Adipocyte (in vitro differentiated cells): ENCODE measurements around the gene WBP2.
"Not testable (repeated sequence)": the region's sequence is repeated elsewhere in the genome, so short reads cannot be mapped to it uniquely, and the experiment has no call there.

Source experiments
- DNase-seq: peaks from one replicate; pipeline ENCODE4 v3.0.0-alpha.2; 2015; ENCODE audit warnings: low read depth
- H3K27me3 ChIP-seq: replicated peaks from 2 replicates; pipeline ENCODE4 v1.7.0; 2013; ENCODE audit warnings: mild to moderate bottlenecking, low read length, moderate library complexity; ENCODE audit not compliant: control insufficient read depth, insufficient read depth
- H3K36me3 ChIP-seq: 2 replicates; pipeline ENCODE4 v1.7.0; 2013; ENCODE audit warnings: low read length, mild to moderate bottlenecking, moderate library complexity; ENCODE audit not compliant: control insufficient read depth, insufficient read depth, severe bottlenecking
- H3K4me1 ChIP-seq: 2 replicates; pipeline ENCODE4 v1.7.0; 2013; ENCODE audit warnings: mild to moderate bottlenecking, low read length, moderate library complexity; ENCODE audit not compliant: control insufficient read depth, insufficient read depth
- H3K4me3 ChIP-seq: 2 replicates; pipeline ENCODE4 v1.7.0; 2013; ENCODE audit warnings: mild to moderate bottlenecking, low read length, moderate library complexity
- H3K9ac ChIP-seq: 2 replicates; pipeline ENCODE4 v1.7.0; 2013; ENCODE audit warnings: mild to moderate bottlenecking, low read length, moderate library complexity
- H3K9me3 ChIP-seq: 2 replicates; pipeline ENCODE4 v1.7.0; 2013; ENCODE audit warnings: mild to moderate bottlenecking, low read length, moderate library complexity; ENCODE audit not compliant: control insufficient read depth

Gene WBP2

GRCh38 chr17:75856062-75856756, 1.1 kb upstream of the WBP2 start:
- H3K27me3 ChIP-seq = no peaks in the 10 kb centered on the region
- H3K9me3 ChIP-seq = no peaks in the 10 kb centered on the region
- H3K36me3 ChIP-seq = peaks cover 4% of the 10 kb centered on the region
- peak; percentile 44 for DNase-seq
- H3K4me3 ChIP-seq = peak overlapping the region; percentile 93
- peak overlapping the region; percentile 93 for H3K9ac ChIP-seq
- peaks cover 27% of the 10 kb centered on the region for H3K4me1 ChIP-seq

GRCh38 chr17:75854881-75855309, 240 bp downstream of the WBP2 start:
- DNase-seq = no peak
- Histone ChIP-seq H3K9ac (peak overlapping the region; percentile 89), H3K4me3 (peak overlapping the region; percentile 93), H3K27me3 (no peaks in the 10 kb centered on the region), H3K36me3 (peaks cover 16% of the 10 kb centered on the region), H3K4me1 (peaks cover 35% of the 10 kb centered on the region), H3K9me3 (no peaks in the 10 kb centered on the region)

- H3K4me3 ChIP-seq = peak overlapping the region; percentile 93
- H3K36me3 ChIP-seq = peaks cover 23% of the 10 kb centered on the region
- H3K27me3 ChIP-seq = no peaks in the 10 kb centered on the region
- H3K9me3 ChIP-seq = no peaks in the 10 kb centered on the region
- H3K4me1 ChIP-seq = peaks cover 42% of the 10 kb centered on the region
- peak; percentile 46 for DNase-seq
- peak overlapping the region; percentile 89 for H3K9ac ChIP-seq
Measured at GRCh38 chr17:75854101-75854748, 910 bp downstream of the WBP2 start.

- H3K4me1 ChIP-seq = peaks cover 50% of the 10 kb centered on the region
- DNase-seq = peak; percentile 44
- H3K36me3 ChIP-seq = peaks cover 30% of the 10 kb centered on the region
- H3K4me3 ChIP-seq = peak overlapping the region; percentile 93
- no peaks in the 10 kb centered on the region for H3K27me3 ChIP-seq
- H3K9me3 ChIP-seq = no peaks in the 10 kb centered on the region
- H3K9ac ChIP-seq = peak overlapping the region; percentile 55
Measured at GRCh38 chr17:75853433-75853832, 1.7 kb downstream of the WBP2 start.

GRCh38 chr17:75851693-75851991, 3.5 kb downstream of the WBP2 start:
- not testable (repeated sequence) for H3K4me3 ChIP-seq, H3K27me3 ChIP-seq, DNase-seq, H3K9me3 ChIP-seq
- peaks cover 55% of the 10 kb centered on the region for H3K4me1 ChIP-seq
- H3K9ac ChIP-seq = peak overlapping the region; percentile 2
- peaks cover 48% of the 10 kb centered on the region for H3K36me3 ChIP-seq

GRCh38 chr17:75850928-75851692, 4.0 kb downstream of the WBP2 start:
- H3K36me3 ChIP-seq = peaks cover 53% of the 10 kb centered on the region
- no peaks in the 10 kb centered on the region for H3K9me3 ChIP-seq
- H3K9ac ChIP-seq = peak overlapping the region; percentile 2
- no peak for DNase-seq
- no peaks in the 10 kb centered on the region for H3K27me3 ChIP-seq
- H3K4me3 ChIP-seq = no peak overlapping the region
- H3K4me1 ChIP-seq = peaks cover 52% of the 10 kb centered on the region

- H3K9ac ChIP-seq = peak overlapping the region; percentile 0
- DNase-seq = no peak
- H3K36me3 ChIP-seq = peaks cover 57% of the 10 kb centered on the region
- no peaks in the 10 kb centered on the region for H3K27me3 ChIP-seq
- no peaks in the 10 kb centered on the region for H3K9me3 ChIP-seq
- no peak overlapping the region for H3K4me3 ChIP-seq
- H3K4me1 ChIP-seq = peaks cover 65% of the 10 kb centered on the region
Measured at GRCh38 chr17:75849724-75850123, 5.4 kb downstream of the WBP2 start.

- Histone ChIP-seq H3K36me3 (peaks cover 57% of the 10 kb centered on the region), H3K4me1 (peaks cover 62% of the 10 kb centered on the region), H3K4me3 (no peak overlapping the region), H3K9ac (peak overlapping the region; percentile 35), H3K27me3 (no peaks in the 10 kb centered on the region), H3K9me3 (no peaks in the 10 kb centered on the region)
- DNase-seq = no peak
Measured at GRCh38 chr17:75849279-75849646, 5.9 kb downstream of the WBP2 start.

GRCh38 chr17:75848523-75849278, 6.4 kb downstream of the WBP2 start:
- Histone ChIP-seq H3K9me3 (no peaks in the 10 kb centered on the region), H3K27me3 (no peaks in the 10 kb centered on the region), H3K36me3 (peaks cover 57% of the 10 kb centered on the region), H3K9ac (peak overlapping the region; percentile 35), H3K4me3 (no peak overlapping the region), H3K4me1 (peaks cover 56% of the 10 kb centered on the region)
- DNase-seq = peak; percentile 69

GRCh38 chr17:75847614-75848522, 7.3 kb downstream of the WBP2 start:
- Histone ChIP-seq H3K36me3 (peaks cover 57% of the 10 kb centered on the region), H3K27me3 (no peaks in the 10 kb centered on the region), H3K9me3 (no peaks in the 10 kb centered on the region), H3K4me3 (no peak overlapping the region), H3K4me1 (peaks cover 49% of the 10 kb centered on the region), H3K9ac (no peak overlapping the region)
- no peak for DNase-seq
